ENCODE results near the gene ZZZ3.
"Not testable (repeated sequence)": the region's sequence is repeated elsewhere in the genome, so short reads cannot be mapped to it uniquely, and the experiment has no call there.

Gene ZZZ3

DNA sequence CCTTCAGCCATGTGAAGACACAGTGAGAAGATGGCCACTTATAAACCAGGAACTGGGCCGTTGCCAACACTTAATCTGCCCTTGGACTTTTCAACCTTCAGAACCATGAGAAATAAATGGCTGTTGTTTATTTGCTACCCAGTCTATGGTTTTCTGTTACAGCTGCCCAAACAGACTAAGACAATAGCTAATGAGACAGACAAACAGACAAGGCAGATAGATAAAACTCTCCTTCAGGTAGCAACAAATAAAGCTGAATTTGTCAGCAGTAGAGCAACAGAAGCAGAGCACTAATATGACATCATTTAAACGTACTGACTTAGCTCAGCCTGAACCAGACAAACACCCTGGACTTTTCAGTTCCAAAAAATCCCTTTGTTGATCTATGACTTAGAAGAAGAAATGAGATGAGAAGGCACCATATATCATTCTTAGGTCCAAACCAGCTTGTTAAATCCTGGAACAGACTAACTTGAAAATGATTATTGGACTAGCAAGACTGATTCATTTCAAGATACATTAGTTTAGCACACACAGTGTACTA, 27.0 kb downstream of the ZZZ3 start:
- DNase-seq (ENCODE audit: low read depth): no peak
- no peak overlapping the region for H3K4me3 ChIP-seq (ENCODE audit: low read depth, low read length)
- TF ChIP-seq CTCF (IDR thresholded peaks at IDR 0.05; ENCODE audit: low read depth, low read length, missing control alignments): no peak

DNA sequence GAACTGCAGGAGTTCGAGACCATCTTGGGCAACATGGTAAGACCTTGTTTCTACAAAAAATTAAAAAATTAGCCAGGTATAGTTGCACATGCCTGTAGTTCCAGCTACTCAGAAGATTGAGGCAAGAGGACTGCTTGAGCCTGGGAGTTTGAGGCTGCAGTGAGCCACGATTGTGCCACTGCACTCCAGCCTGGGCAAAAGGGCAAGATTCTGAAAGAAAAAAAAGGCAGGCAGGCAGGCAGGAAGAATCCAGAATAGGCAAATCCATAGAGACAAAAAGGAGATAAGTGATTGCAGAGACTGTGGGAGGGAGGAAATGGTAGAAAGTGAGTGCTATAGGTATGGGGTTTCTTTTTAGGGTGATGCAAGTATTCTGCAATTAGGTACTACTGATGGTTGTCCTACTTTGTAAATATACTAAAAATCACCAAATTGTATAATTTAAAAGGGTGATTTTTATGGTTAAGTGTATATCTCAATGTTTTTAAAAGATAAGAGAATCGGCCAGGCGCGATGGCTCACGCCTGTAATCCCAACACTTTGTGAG, 29.4 kb downstream of the ZZZ3 start:
- no peak overlapping the region for H3K4me3 ChIP-seq (ENCODE audit: low read depth, low read length)
- no peak for DNase-seq (ENCODE audit: low read depth)
- TF ChIP-seq CTCF (IDR thresholded peaks at IDR 0.05; ENCODE audit: low read depth, low read length, missing control alignments): no peak

GRCh38 chr1:77652268-77652667, 30.2 kb downstream of the ZZZ3 start:
- no peak for DNase-seq (ENCODE audit: low read depth)
- no peak overlapping the region for H3K4me3 ChIP-seq (ENCODE audit: low read depth, low read length)
- no peak for TF ChIP-seq CTCF (IDR thresholded peaks at IDR 0.05; ENCODE audit: low read depth, low read length, missing control alignments)

DNA sequence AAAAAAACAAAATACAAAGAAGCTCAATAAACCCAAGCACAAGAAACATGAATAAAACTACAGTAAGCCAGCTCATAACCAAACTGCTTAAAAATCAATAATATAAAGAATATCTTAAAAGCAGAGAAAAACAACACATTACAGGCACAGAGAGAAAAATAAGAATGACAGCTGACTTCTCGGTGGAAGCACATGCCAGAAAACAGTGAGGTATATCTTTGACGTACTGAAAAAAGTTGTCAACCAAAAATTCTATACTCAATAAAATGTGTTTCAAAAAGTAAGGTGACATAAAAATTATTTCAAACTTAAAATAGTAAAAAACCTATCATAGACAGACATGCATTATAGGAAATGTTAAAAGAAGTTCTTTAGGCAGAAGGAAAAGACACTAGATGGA, 33.3 kb downstream of the ZZZ3 start:
- no peak for DNase-seq (ENCODE audit: low read depth)
- no peak for TF ChIP-seq CTCF (IDR thresholded peaks at IDR 0.05; ENCODE audit: low read depth, low read length, missing control alignments)
- no peak overlapping the region for H3K4me3 ChIP-seq (ENCODE audit: low read depth, low read length)

GRCh38 chr1:77646224-77646623, 36.2 kb downstream of the ZZZ3 start:
- H3K4me3 ChIP-seq (ENCODE audit: low read depth, low read length); DNase-seq (ENCODE audit: low read depth): not testable (repeated sequence)

DNA sequence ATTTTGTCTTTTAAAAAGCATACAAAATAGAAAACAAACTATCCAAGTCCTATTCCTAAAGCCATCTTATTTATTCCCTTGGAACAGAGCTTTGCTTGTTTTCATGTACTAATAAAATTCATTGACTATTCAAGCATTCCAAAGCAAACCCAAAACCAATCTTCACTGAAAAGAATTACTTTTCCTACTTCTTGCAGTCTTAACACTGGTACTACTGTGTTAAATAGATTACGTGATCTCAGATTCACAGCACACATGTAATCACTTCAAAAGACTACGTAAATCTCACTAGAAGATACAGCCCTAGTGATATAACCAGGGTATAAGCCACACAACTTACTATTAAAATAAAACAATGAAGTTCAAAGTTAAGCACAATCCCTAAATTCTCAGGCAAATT, 39.0 kb downstream of the ZZZ3 start:
- no peak for DNase-seq (ENCODE audit: low read depth)
- no peak overlapping the region for H3K4me3 ChIP-seq (ENCODE audit: low read depth, low read length)
- TF ChIP-seq CTCF (IDR thresholded peaks at IDR 0.05; ENCODE audit: low read depth, low read length, missing control alignments): no peak

- DNase-seq (ENCODE audit: low read depth): no peak
- H3K4me3 ChIP-seq (ENCODE audit: low read depth, low read length): no peak overlapping the region
- TF ChIP-seq CTCF (IDR thresholded peaks at IDR 0.05; ENCODE audit: low read depth, low read length, missing control alignments): no peak
These were observed 39.5 kb downstream of the ZZZ3 start for GRCh38 chr1:77642941-77643340.

Measured in GM12864 (cell line).